Stomach (tissue), 9 donors: ENCODE results near the gene ZC3H12D. TPM values are rescaled to one million over a fixed set of nuclear protein-coding genes. Genes with fewer than 3 reads are reported as not detected.

ENCODE experiments used
- DNase-seq, 2 donors: peaks; one replicate each; pipeline versions ENCODE4 v3.0.0 to v3.0.0-alpha.2; 2013 to 2019
- H3K27ac ChIP-seq, 5 donors: fragments of 200-600 bp in 4 of 5; sonication (generic) in 4 of 5; one replicate each; pipeline ENCODE4 v1.5.1; 2013 to 2019; ENCODE audit warnings: mild to moderate bottlenecking in 1 of 5, moderate library complexity in 1 of 5
- H3K27me3 ChIP-seq, 3 donors: fragments of 200-600 bp; sonication (generic); one replicate each; pipeline ENCODE4 v1.5.1; 2017 to 2019; ENCODE audit warnings: mixed run types in 1 of 3
- H3K36me3 ChIP-seq, 4 donors: fragments of 200-600 bp; sonication (generic); 1 replicate in 3 of 4; 2 replicates in 1 of 4; pipeline ENCODE4 v1.5.1; 2016 to 2019
- H3K4me1 ChIP-seq, 4 donors: fragments of 200-600 bp; sonication (generic); one replicate each; pipeline ENCODE4 v1.5.1; 2016 to 2019
- H3K4me3 ChIP-seq, 4 donors: fragments of 200-600 bp; sonication (generic) in 3 of 4; one replicate each; pipeline ENCODE4 v1.5.1; 2016 to 2019; ENCODE audit warnings: mild to moderate bottlenecking in 1 of 4
- H3K9me3 ChIP-seq, 4 donors: fragments of 200-600 bp; sonication (generic); one replicate each; pipeline ENCODE4 v1.5.1; 2016 to 2019
- EP300 ChIP-seq: sonication (generic); formaldehyde crosslinking; IDR thresholded peaks from one replicate; pipeline ENCODE4 v1.6.1; 2017; ENCODE audit warnings: antibody characterized with exemption
- POLR2A ChIP-seq, 4 donors: fragments of 450-650 bp; IDR thresholded peaks; one replicate each; pipeline ENCODE4 v1.6.1; 2016; ENCODE audit warnings: antibody characterized with exemption in 4 of 4, control low read depth in 2 of 4, mild to moderate bottlenecking in 1 of 4, moderate library complexity in 1 of 4
- POLR2AphosphoS5 ChIP-seq, 3 donors: sonication (generic); formaldehyde crosslinking; IDR thresholded peaks; one replicate each; pipeline ENCODE4 v1.6.1; 2016; ENCODE audit warnings: antibody characterized with exemption in 3 of 3
- WGBS, 5 donors: extraction: QIAGEN DNeasy Blood & Tissue Kit in 3 of 5; methylation state at CpG; one replicate each; pipeline versions ENCODE4 v1.1.5 to v1.1.7; 2013 to 2018; 5-methylcytosine and 5-hydroxymethylcytosine counted together
- intact Hi-C: fragments of 100-400 bp; cut with DNase I; formaldehyde crosslinking; loops from one replicate; pipeline ENCODE4 v1.15.1; 2023; ENCODE audit warnings: low total_unique reads
- polyA plus RNA-seq, 3 donors: library from polyadenylated mRNA; stranded (reverse); fragments of 200-250 nt; gene quantifications; one replicate each; pipeline ENCODE4 v1.2.3, GENCODE V29; 2013
- total RNA-seq, 5 donors: library from RNA; depleted of rRNA; stranded (reverse); fragments of >200 nt; gene quantifications; one replicate each; pipeline versions ENCODE4 v1.1.0 to v1.2.3, GENCODE V29; 2014 to 2016
- TF ChIP-seq, protein P1 (sequence below), 7 experiments: fragments of 450-650 bp in 4 of 7; fragments of 200-600 bp in 3 of 7; sonication (generic) in 3 of 7; IDR thresholded peaks; one replicate each; pipeline ENCODE4 v1.5.1; 2016 to 2019; ENCODE audit warnings: antibody characterized with exemption in 7 of 7, control low read depth in 2 of 7, mild to moderate bottlenecking in 1 of 7
- donor health status: healthy with polysubstance abuse.
- donor health status: Bipolar disorder and iron deficiency.
- donor health status: healthy.

The ZC3H12D gene
- total and polyA plus RNA-seq, 8 donors = 0.31 to 2.2 (median 0.85) TPM; not detected in 3

DNA sequence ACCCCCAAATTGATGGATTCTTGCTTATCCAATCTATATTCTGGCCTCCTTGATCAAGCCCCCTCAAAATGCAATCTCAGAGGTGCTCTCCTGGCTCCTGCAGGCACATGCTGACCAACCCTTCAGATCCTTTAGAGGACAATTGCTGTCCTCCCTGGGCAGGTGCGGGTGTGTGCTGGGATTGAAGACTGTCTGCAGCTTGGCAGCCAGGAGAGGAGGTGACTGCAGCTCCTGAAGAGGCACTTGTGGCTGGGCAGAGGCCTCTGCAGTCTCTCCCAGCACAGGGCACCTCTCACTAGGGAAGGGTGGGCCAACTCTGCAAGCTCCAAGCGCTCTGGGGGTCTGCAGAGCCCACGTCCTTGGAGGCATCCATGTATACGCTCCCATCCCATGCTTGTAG lies 56.2 kb downstream of the ZC3H12D start:
- TF ChIP-seq, protein P1, sequence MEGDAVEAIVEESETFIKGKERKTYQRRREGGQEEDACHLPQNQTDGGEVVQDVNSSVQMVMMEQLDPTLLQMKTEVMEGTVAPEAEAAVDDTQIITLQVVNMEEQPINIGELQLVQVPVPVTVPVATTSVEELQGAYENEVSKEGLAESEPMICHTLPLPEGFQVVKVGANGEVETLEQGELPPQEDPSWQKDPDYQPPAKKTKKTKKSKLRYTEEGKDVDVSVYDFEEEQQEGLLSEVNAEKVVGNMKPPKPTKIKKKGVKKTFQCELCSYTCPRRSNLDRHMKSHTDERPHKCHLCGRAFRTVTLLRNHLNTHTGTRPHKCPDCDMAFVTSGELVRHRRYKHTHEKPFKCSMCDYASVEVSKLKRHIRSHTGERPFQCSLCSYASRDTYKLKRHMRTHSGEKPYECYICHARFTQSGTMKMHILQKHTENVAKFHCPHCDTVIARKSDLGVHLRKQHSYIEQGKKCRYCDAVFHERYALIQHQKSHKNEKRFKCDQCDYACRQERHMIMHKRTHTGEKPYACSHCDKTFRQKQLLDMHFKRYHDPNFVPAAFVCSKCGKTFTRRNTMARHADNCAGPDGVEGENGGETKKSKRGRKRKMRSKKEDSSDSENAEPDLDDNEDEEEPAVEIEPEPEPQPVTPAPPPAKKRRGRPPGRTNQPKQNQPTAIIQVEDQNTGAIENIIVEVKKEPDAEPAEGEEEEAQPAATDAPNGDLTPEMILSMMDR (IDR thresholded peaks at IDR 0.05) = no peak
- TF ChIP-seq POLR2A (IDR thresholded peaks at IDR 0.05) (no peak), EP300 (no peak), POLR2AphosphoS5 (IDR thresholded peaks at IDR 0.05) (no peak)
- Histone ChIP-seq H3K9me3 (no peaks in the 10 kb centered on the region), H3K36me3 (no peaks in the 10 kb centered on the region), H3K4me1 (peaks cover 0 to 16% (median 11%) of the 10 kb centered on the region in 4 donors), H3K4me3 (no peak overlapping the region), H3K27me3 (no peaks in the 10 kb centered on the region), H3K27ac (no peak overlapping the region)
- no peak for DNase-seq
- intact Hi-C loops = loop anchor here (5.0 kb wide), 1 partner anchor 346 kb away; no protein-coding TSS in a partner anchor
- 91 to 96% (median 93%) methylated on average over 3 to 4 of the region's 4 CpGs for WGBS, 5 donors

DNA sequence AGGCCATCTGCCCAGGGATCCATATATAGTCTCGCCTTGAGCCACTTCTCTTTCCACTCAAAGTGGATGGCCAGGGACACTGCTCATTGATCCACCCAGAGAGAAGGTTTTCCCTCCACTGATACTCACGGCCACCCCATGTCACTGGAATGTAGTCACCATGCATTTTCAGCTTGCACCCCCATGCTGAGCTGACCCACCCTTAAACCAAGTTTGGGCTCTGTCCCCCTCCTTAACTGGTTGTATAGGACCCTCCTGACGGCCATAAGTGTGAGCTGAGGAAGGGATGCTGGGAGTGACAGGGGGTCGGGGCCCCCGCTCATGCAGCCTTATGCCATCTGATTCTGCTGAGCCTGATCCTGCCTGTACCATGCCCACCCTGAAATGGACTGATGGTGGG lies 59.1 kb downstream of the ZC3H12D start:
- Histone ChIP-seq H3K4me1 (peaks cover 0 to 9% (median 7%) of the 10 kb centered on the region in 4 donors), H3K36me3 (no peaks in the 10 kb centered on the region), H3K4me3 (no peak overlapping the region), H3K27ac (no peak overlapping the region), H3K27me3 (no peaks in the 10 kb centered on the region), H3K9me3 (no peaks in the 10 kb centered on the region)
- TF ChIP-seq, protein P1 (IDR thresholded peaks at IDR 0.05) = no peak
- intact Hi-C loops = loop anchor here (5.0 kb wide), 1 partner anchor 343 kb away; no protein-coding TSS in a partner anchor
- no peak for DNase-seq
- 93 to 99% (median 96%) methylated on average over 5 of the region's 5 CpGs for WGBS, 5 donors

DNA sequence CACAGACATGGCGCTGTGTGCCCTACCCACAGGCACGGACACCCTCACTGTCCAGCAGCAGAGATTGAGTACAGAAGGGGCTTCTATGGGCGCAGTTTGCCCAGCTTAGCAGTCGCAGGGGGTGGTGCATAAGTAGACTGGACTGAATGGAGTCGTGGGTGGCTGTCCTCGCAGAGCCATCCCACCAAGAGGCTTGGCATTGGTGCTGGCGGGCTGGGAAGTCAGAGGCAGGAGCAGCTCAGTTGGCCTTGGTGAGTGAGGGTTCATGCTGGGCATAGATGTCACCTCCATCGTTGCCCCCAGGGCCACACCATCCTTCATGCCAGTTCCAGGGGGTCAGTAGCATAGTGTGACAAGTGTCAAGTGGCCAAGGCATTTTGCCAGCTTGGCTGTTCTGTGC lies 59.6 kb downstream of the ZC3H12D start:
- intact Hi-C loops = loop anchor here (5.0 kb wide), 1 partner anchor 343 kb away; no protein-coding TSS in a partner anchor
- no peaks in the 10 kb centered on the region for H3K9me3 ChIP-seq
- H3K27ac ChIP-seq = no peak overlapping the region
- no peak overlapping the region for H3K4me3 ChIP-seq
- TF ChIP-seq EP300 (no peak), POLR2AphosphoS5 (IDR thresholded peaks at IDR 0.05) (no peak), POLR2A (IDR thresholded peaks at IDR 0.05) (no peak)
- TF ChIP-seq, protein P1 (IDR thresholded peaks at IDR 0.05) = no peak
- H3K36me3 ChIP-seq = no peaks in the 10 kb centered on the region
- WGBS, 5 donors = 79 to 97% (median 85%) methylated on average over 7 to 8 of the region's 8 CpGs
- DNase-seq = no peak
- H3K27me3 ChIP-seq = no peaks in the 10 kb centered on the region
- peaks cover 0 to 9% (median 7%) of the 10 kb centered on the region in 4 donors for H3K4me1 ChIP-seq

DNA sequence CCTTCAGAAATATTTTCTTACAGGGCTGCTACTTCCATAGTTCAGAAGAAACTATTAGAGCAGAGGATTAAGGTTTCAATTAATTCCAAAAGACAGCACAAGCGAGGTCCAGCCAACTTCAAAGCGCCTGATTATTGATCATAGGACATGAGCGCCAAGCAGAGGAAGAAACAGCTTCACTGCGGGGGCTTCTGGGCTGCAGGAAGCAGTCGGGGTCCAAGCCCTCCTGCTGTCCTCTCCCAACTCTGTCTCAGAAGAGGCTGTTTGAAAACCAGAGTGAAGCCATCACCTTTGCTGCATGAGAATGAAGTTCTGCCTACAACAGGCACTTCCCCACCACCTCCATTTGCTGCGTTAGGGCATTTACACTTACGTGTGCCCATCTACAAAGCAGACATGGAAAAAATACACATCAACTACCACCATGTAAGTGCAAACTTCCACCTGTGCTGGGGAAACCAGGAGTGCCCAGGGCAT lies 60.8 kb downstream of the ZC3H12D start:
- Histone ChIP-seq H3K4me1 (peaks cover 0 to 9% (median 7%) of the 10 kb centered on the region in 4 donors), H3K36me3 (no peaks in the 10 kb centered on the region), H3K4me3 (peak overlapping the region in 1 of 4 donors; percentile 2), H3K27ac (peak overlapping the region in 1 of 5 donors; percentile 5), H3K9me3 (no peaks in the 10 kb centered on the region), H3K27me3 (no peaks in the 10 kb centered on the region)
- WGBS, 5 donors = 43 to 57% (median 48%) methylated on average over 7 of the region's 7 CpGs
- TF ChIP-seq POLR2AphosphoS5 (IDR thresholded peaks at IDR 0.05) (no peak), EP300 (no peak), POLR2A (IDR thresholded peaks at IDR 0.05) (no peak)
- TF ChIP-seq, protein P1 (IDR thresholded peaks at IDR 0.05) = no peak
- intact Hi-C loops = no loop called here
- DNase-seq = no peak
